Upper lobe of right lung (tissue), 1 donor: ENCODE results near the gene RPP14. TPM values are rescaled to one million over a fixed set of nuclear protein-coding genes. Genes with fewer than 3 reads are reported as not detected.

Source experiments
- ATAC-seq: fragments of 200-7000 bp; cut with Tn5 transposase; one replicate; pipeline ENCODE4 v1.9.1; 2020; ENCODE audit warnings: mild to moderate bottlenecking, moderate library complexity
- DNase-seq: peaks from one replicate; pipeline ENCODE4 v3.0.0-alpha.2; 2020
- H3K27ac ChIP-seq: fragments of 200-600 bp; one replicate; pipeline ENCODE4 v1.8.0; 2022
- H3K27me3 ChIP-seq: fragments of 200-600 bp; one replicate; pipeline ENCODE4 v1.8.0; 2022; ENCODE audit warnings: mild to moderate bottlenecking
- H3K36me3 ChIP-seq: fragments of 200-600 bp; one replicate; pipeline ENCODE4 v1.8.0; 2022
- H3K4me1 ChIP-seq: fragments of 200-600 bp; one replicate; pipeline ENCODE4 v1.8.0; 2022
- H3K4me3 ChIP-seq: fragments of 200-600 bp; one replicate; pipeline ENCODE4 v1.8.0; 2022; ENCODE audit warnings: mild to moderate bottlenecking
- H3K9me3 ChIP-seq: fragments of 200-600 bp; one replicate; pipeline ENCODE4 v1.8.0; 2022
- CTCF ChIP-seq: fragments of 200-600 bp; IDR thresholded peaks from one replicate; pipeline ENCODE4 v1.8.0; 2022; ENCODE audit warnings: antibody characterized with exemption
- intact Hi-C: fragments of 100-400 bp; cut with DNase I; formaldehyde crosslinking; loops from one replicate; pipeline ENCODE4 v1.11.0; 2022
- total RNA-seq: library from RNA; stranded (reverse); fragmentation: NEBNext Ultra II Directional; extraction: Animal tissue kit (Norgen Biotek cat#: 25700); gene quantifications from one replicate; pipeline ENCODE4 v1.2.1, GENCODE V29; 2021
- donor health status: DM: no; HTN: yes; CAD: no; lungs with severe emphysema.

The RPP14 gene
- total RNA-seq, 1 donor from 2014 or later: 13.6 TPM

- peaks cover 4% of the 10 kb centered on the region for H3K4me1 ChIP-seq
- no peaks in the 10 kb centered on the region for H3K9me3 ChIP-seq
- no peak for TF ChIP-seq CTCF
- no peak for ATAC-seq
- no peak overlapping the region for H3K27ac ChIP-seq
- H3K4me3 ChIP-seq: no peak overlapping the region
- intact Hi-C loops: no loop called here
- no peak for DNase-seq
- H3K27me3 ChIP-seq: no peaks in the 10 kb centered on the region
- H3K36me3 ChIP-seq: no peaks in the 10 kb centered on the region
Measured at GRCh38 chr3:58296269-58296668, 9.8 kb upstream of the RPP14 start.

GRCh38 chr3:58296843-58297242, 9.2 kb upstream of the RPP14 start:
- Histone ChIP-seq H3K36me3 (no peaks in the 10 kb centered on the region), H3K4me1 (peaks cover 4% of the 10 kb centered on the region), H3K27ac (no peak overlapping the region), H3K4me3 (no peak overlapping the region), H3K9me3 (no peaks in the 10 kb centered on the region), H3K27me3 (no peaks in the 10 kb centered on the region)
- DNase-seq (no peak), ATAC-seq (no peak)
- no peak for TF ChIP-seq CTCF
- intact Hi-C loops: no loop called here

- Histone ChIP-seq H3K9me3 (no peaks in the 10 kb centered on the region), H3K27ac (no peak overlapping the region), H3K36me3 (no peaks in the 10 kb centered on the region), H3K27me3 (no peaks in the 10 kb centered on the region), H3K4me1 (peaks cover 4% of the 10 kb centered on the region), H3K4me3 (no peak overlapping the region)
- ATAC-seq (no peak), DNase-seq (no peak)
- intact Hi-C loops: no loop called here
- no peak for TF ChIP-seq CTCF
Measured at GRCh38 chr3:58298190-58298589, 7.9 kb upstream of the RPP14 start.

- Histone ChIP-seq H3K9me3 (no peaks in the 10 kb centered on the region), H3K27me3 (no peaks in the 10 kb centered on the region), H3K4me3 (no peak overlapping the region), H3K27ac (no peak overlapping the region), H3K4me1 (peaks cover 4% of the 10 kb centered on the region), H3K36me3 (no peaks in the 10 kb centered on the region)
- intact Hi-C loops: no loop called here
- ATAC-seq (no peak), DNase-seq (no peak)
- no peak for TF ChIP-seq CTCF
Measured at GRCh38 chr3:58299075-58299474, 7.0 kb upstream of the RPP14 start.

- Histone ChIP-seq H3K36me3 (no peaks in the 10 kb centered on the region), H3K27ac (no peak overlapping the region), H3K27me3 (no peaks in the 10 kb centered on the region), H3K4me3 (no peak overlapping the region), H3K4me1 (peaks cover 4% of the 10 kb centered on the region), H3K9me3 (no peaks in the 10 kb centered on the region)
- ATAC-seq (peak; percentile 34), DNase-seq (no peak)
- intact Hi-C loops: no loop called here
- TF ChIP-seq CTCF: peak; percentile 60
Measured at GRCh38 chr3:58299839-58300516, 6.1 kb upstream of the RPP14 start.
